H9 (cell line): ENCODE measurements around the gene VCPKMT. TPM values are rescaled to one million over a fixed set of nuclear protein-coding genes. Genes with fewer than 3 reads are reported as not detected.

ENCODE experiments used
- DNase-seq: peaks from one replicate; pipeline ENCODE4 v3.0.0-alpha.2; 2017
- H2AFZ ChIP-seq: one replicate; pipeline ENCODE4 v1.6.1; 2013; ENCODE audit warnings: mild to moderate bottlenecking, low read length, control low read depth, moderate library complexity
- H2AK5ac ChIP-seq: 2 replicates; pipeline ENCODE4 v1.6.1; 2013; ENCODE audit warnings: low read length, control low read depth, mixed read lengths; ENCODE audit not compliant: insufficient read length
- H2BK120ac ChIP-seq: one replicate; pipeline ENCODE4 v1.6.1; 2013; ENCODE audit warnings: low read depth, mild to moderate bottlenecking, low read length, control low read depth, inconsistent platforms; ENCODE audit not compliant: poor library complexity, severe bottlenecking
- H2BK12ac ChIP-seq: 2 replicates; pipeline ENCODE4 v1.6.1; 2013; ENCODE audit warnings: low read length, control low read depth, mixed read lengths, low read depth; ENCODE audit not compliant: insufficient read length
- H2BK15ac ChIP-seq: 2 replicates; pipeline ENCODE4 v1.6.1; 2013; ENCODE audit warnings: low read depth, low read length, control low read depth
- H2BK20ac ChIP-seq: one replicate; pipeline ENCODE4 v1.6.1; 2013; ENCODE audit warnings: low read depth, mild to moderate bottlenecking, low read length, control low read depth, inconsistent platforms; ENCODE audit not compliant: poor library complexity, severe bottlenecking
- H2BK5ac ChIP-seq: 2 replicates; pipeline ENCODE4 v1.6.1; 2013; ENCODE audit warnings: low read length, control low read depth, mixed read lengths; ENCODE audit not compliant: insufficient read length
- H3K14ac ChIP-seq: 2 replicates; pipeline ENCODE4 v1.6.1; 2013; ENCODE audit warnings: low read length, control low read depth; ENCODE audit not compliant: insufficient read depth
- H3K18ac ChIP-seq: 2 replicates; pipeline ENCODE4 v1.6.1; 2013; ENCODE audit warnings: low read depth, mild to moderate bottlenecking, mixed read lengths, low read length, control low read depth; ENCODE audit not compliant: insufficient read length
- H3K23ac ChIP-seq: 2 replicates; pipeline ENCODE4 v1.6.1; 2013; ENCODE audit warnings: low read length, control low read depth, mixed read lengths, low read depth; ENCODE audit not compliant: insufficient read length
- H3K23me2 ChIP-seq: 2 replicates; pipeline ENCODE4 v1.6.1; 2013; ENCODE audit warnings: low read depth, mild to moderate bottlenecking, mixed read lengths, low read length, control low read depth; ENCODE audit not compliant: insufficient read length, poor library complexity, severe bottlenecking
- H3K27ac ChIP-seq: 2 replicates; pipeline ENCODE4 v1.5.1; 2013; ENCODE audit warnings: low read length, control low read depth, mixed read lengths, low read depth; ENCODE audit not compliant: insufficient read length
- H3K27me3 ChIP-seq: 2 replicates; pipeline ENCODE4 v1.6.1; 2013; ENCODE audit warnings: low read length, control low read depth, inconsistent platforms; ENCODE audit not compliant: insufficient read depth
- H3K4ac ChIP-seq: 2 replicates; pipeline ENCODE4 v1.6.1; 2013; ENCODE audit warnings: low read depth, mild to moderate bottlenecking, control low read depth, inconsistent platforms, low read length, moderate library complexity
- H3K4me1 ChIP-seq: 2 replicates; pipeline ENCODE4 v1.6.1; 2013; ENCODE audit warnings: low read length, control low read depth, inconsistent platforms; ENCODE audit not compliant: insufficient read depth
- H3K4me2 ChIP-seq: 2 replicates; pipeline ENCODE4 v1.6.1; 2013; ENCODE audit warnings: low read length, control low read depth, mixed read lengths; ENCODE audit not compliant: insufficient read length, insufficient read depth
- H3K56ac ChIP-seq: 2 replicates; pipeline ENCODE4 v1.6.1; 2013; ENCODE audit warnings: low read depth, mild to moderate bottlenecking, mixed read lengths, low read length, control low read depth; ENCODE audit not compliant: insufficient read length
- H3K79me1 ChIP-seq: 2 replicates; pipeline ENCODE4 v1.6.1; 2013; ENCODE audit warnings: low read depth, mild to moderate bottlenecking, moderate library complexity, low read length, control low read depth, inconsistent platforms; ENCODE audit not compliant: insufficient read depth, poor library complexity, severe bottlenecking
- H3K79me2 ChIP-seq: 2 replicates; pipeline ENCODE4 v1.6.1; 2013; ENCODE audit warnings: low read length, control low read depth, inconsistent platforms; ENCODE audit not compliant: insufficient read depth
- H3K9ac ChIP-seq: 2 replicates; pipeline ENCODE4 v1.6.1; 2013; ENCODE audit warnings: low read length, control low read depth, mixed read lengths; ENCODE audit not compliant: insufficient read length; ENCODE audit errors: extremely low read depth
- H3K9me3 ChIP-seq: one replicate; pipeline ENCODE4 v1.6.1; 2013; ENCODE audit warnings: low read depth, low read length, inconsistent platforms; ENCODE audit not compliant: control insufficient read depth
- H3T11ph ChIP-seq: one replicate; pipeline ENCODE4 v1.6.1; 2013; ENCODE audit warnings: mild to moderate bottlenecking, low read length, control low read depth, inconsistent platforms
- H4K20me1 ChIP-seq: one replicate; pipeline ENCODE4 v1.6.1; 2013; ENCODE audit not compliant: control insufficient read depth, insufficient read length, insufficient read depth
- H4K5ac ChIP-seq: 2 replicates; pipeline ENCODE4 v1.6.1; 2013; ENCODE audit warnings: low read depth, mild to moderate bottlenecking, mixed read lengths, low read length, control low read depth; ENCODE audit not compliant: insufficient read length
- H4K8ac ChIP-seq: replicated peaks from 2 replicates; pipeline ENCODE4 v1.6.1; 2013; ENCODE audit warnings: low read length, control low read depth, mixed read lengths, low read depth; ENCODE audit not compliant: insufficient read length
- H4K91ac ChIP-seq: 2 replicates; pipeline ENCODE4 v1.6.1; 2013; ENCODE audit warnings: low read depth, mild to moderate bottlenecking, moderate library complexity, mixed read lengths, low read length, control low read depth; ENCODE audit not compliant: insufficient read length
- H3K27ac Mint-ChIP-seq, 3 experiments: 2 replicates in 2 of 3; 3 replicates in 1 of 3; pipeline ENCODE4 v1.8.0; 2020 to 2021; ENCODE audit warnings: mixed read lengths in 3 of 3, mild to moderate bottlenecking in 1 of 3, moderate library complexity in 1 of 3
- H3K27me3 Mint-ChIP-seq: 2 replicates; pipeline ENCODE4 v1.8.0; 2021; ENCODE audit warnings: low read depth, mild to moderate bottlenecking, moderate library complexity, mixed read lengths
- H3K36me3 Mint-ChIP-seq, 3 experiments: 2 replicates in 2 of 3; 3 replicates in 1 of 3; pipeline ENCODE4 v1.8.0; 2020 to 2021; ENCODE audit warnings: low read depth in 3 of 3, mixed read lengths in 3 of 3; ENCODE audit not compliant: insufficient read depth in 1 of 3
- H3K4me1 Mint-ChIP-seq, 2 experiments: 2 replicates each; pipeline ENCODE4 v1.8.0; 2020; ENCODE audit warnings: mixed read lengths in 2 of 2
- H3K4me3 Mint-ChIP-seq, 2 experiments: 2 replicates in 1 of 2; 3 replicates in 1 of 2; pipeline ENCODE4 v1.8.0; 2020 to 2021; ENCODE audit warnings: mild to moderate bottlenecking in 2 of 2, mixed read lengths in 2 of 2, moderate library complexity in 1 of 2
- H3K9me3 Mint-ChIP-seq, 2 experiments: 2 replicates in 1 of 2; 3 replicates in 1 of 2; pipeline ENCODE4 v1.8.0; 2020; ENCODE audit warnings: mild to moderate bottlenecking in 2 of 2, mixed read lengths in 2 of 2, moderate library complexity in 1 of 2
- CTCF ChIP-seq: fragments of 200-600 bp; sonication (generic); conservative IDR thresholded peaks from 3 replicates; pipeline ENCODE4 v1.8.0; 2021; ENCODE audit warnings: antibody characterized with exemption, mild to moderate bottlenecking
- whole genome bisulfite sequencing: extraction: QIAGEN DNeasy Blood & Tissue Kit; methylation state at CpG from one replicate; pipeline ENCODE4 v1.1.7; 2013; ENCODE audit warnings: missing lambda C conversion rate, low lambda C conversion rate, mixed read lengths; ENCODE audit not compliant: insufficient read length; ENCODE audit errors: extremely low coverage; 5-methylcytosine and 5-hydroxymethylcytosine counted together
- total RNA-seq: library from RNA; stranded (reverse); gene quantifications from 2 replicates; pipeline ENCODE4 v1.2.1, GENCODE V29; 2021

The VCPKMT gene
- total RNA-seq, 1 experiment from 2014 or later = 13.7 TPM

GRCh38 chr14:50083467-50084337 lies 32.7 kb downstream of the VCPKMT start:
- no peaks in the 10 kb centered on the region for H4K20me1 ChIP-seq
- no peaks in the 10 kb centered on the region for H3K9me3 ChIP-seq
- Mint-ChIP-seq H3K36me3 (no peaks in the 10 kb centered on the region), H3K9me3 (no peaks in the 10 kb centered on the region), H3K27me3 (no peaks in the 10 kb centered on the region), H3K4me1 (peaks cover 4% of the 10 kb centered on the region in 2 experiments), H3K4me3 (no peak overlapping the region; a peak in 1 of 5 replicates), H3K27ac (no peak overlapping the region; a peak in 1 of 7 replicates)
- H2AK5ac ChIP-seq = no peak overlapping the region
- no peak overlapping the region for H2BK12ac ChIP-seq
- no peak overlapping the region for H3K4me2 ChIP-seq
- H3K27me3 ChIP-seq = no peaks in the 10 kb centered on the region
- no peak for DNase-seq
- H3K79me2 ChIP-seq = no peaks in the 10 kb centered on the region
- no peaks in the 10 kb centered on the region for H3K79me1 ChIP-seq
- H3K14ac ChIP-seq = no peak overlapping the region
- H2BK15ac ChIP-seq = no peak overlapping the region
- no peak for TF ChIP-seq CTCF
- no peak overlapping the region for H3K23ac ChIP-seq
- H4K8ac ChIP-seq = no peak overlapping the region
- no peak overlapping the region for H4K91ac ChIP-seq
- H3K18ac ChIP-seq = no peak overlapping the region
- no CpG with 5 or more reads among the region's 17 CpGs for WGBS
- H3K56ac ChIP-seq = no peak overlapping the region
- H3K23me2 ChIP-seq = no peaks in the 10 kb centered on the region
- no peak overlapping the region for H3K9ac ChIP-seq
- no peak overlapping the region for H2AFZ ChIP-seq
- H3T11ph ChIP-seq = no peak overlapping the region
- no peak overlapping the region for H2BK5ac ChIP-seq
- H3K4ac ChIP-seq = no peak overlapping the region
- H2BK20ac ChIP-seq = no peak overlapping the region
- H3K4me1 ChIP-seq = no peaks in the 10 kb centered on the region
- H3K27ac ChIP-seq = no peak overlapping the region
- no peak overlapping the region for H4K5ac ChIP-seq
- no peak overlapping the region for H2BK120ac ChIP-seq
